Esophagus squamous epithelium (tissue), 5 donors: Measurements from ENCODE around the gene VSTM5. TPM values are rescaled to one million over a fixed set of nuclear protein-coding genes. Genes with fewer than 3 reads are reported as not detected.

ENCODE experiments used
- DNase-seq: peaks from one replicate; lab custom pipeline; 2025; lab: John Stamatoyannopoulos, UW
- H3K27ac ChIP-seq, 4 donors: fragments of 200-600 bp; sonication (generic); one replicate each; pipeline ENCODE4 v1.5.1; 2016 to 2019; ENCODE audit warnings: mild to moderate bottlenecking in 1 of 4
- H3K27me3 ChIP-seq, 4 donors: fragments of 200-600 bp; sonication (generic); 1 replicate in 3 of 4; 2 replicates in 1 of 4; pipeline versions ENCODE4 v1.5.1 to v1.6.0; 2017 to 2021; ENCODE audit warnings: antibody characterized with exemption in 1 of 4
- H3K36me3 ChIP-seq, 3 donors: fragments of 200-600 bp; sonication (generic); one replicate each; pipeline ENCODE4 v1.5.1; 2016 to 2019
- H3K4me1 ChIP-seq, 3 donors: fragments of 200-600 bp; sonication (generic); one replicate each; pipeline ENCODE4 v1.5.1; 2017 to 2019
- H3K4me3 ChIP-seq, 4 donors: fragments of 200-600 bp; sonication (generic); 1 replicate in 3 of 4; 2 replicates in 1 of 4; pipeline ENCODE4 v1.5.1; 2016 to 2019; ENCODE audit warnings: mild to moderate bottlenecking in 2 of 4, moderate library complexity in 1 of 4
- H3K9me3 ChIP-seq, 3 donors: fragments of 200-600 bp; sonication (generic); one replicate each; pipeline ENCODE4 v1.5.1; 2016 to 2019
- CTCF ChIP-seq, 6 experiments: fragments of 450-650 bp in 4 of 6; fragments of 200-600 bp in 2 of 6; sonication (generic) in 2 of 6; IDR thresholded peaks; one replicate each; pipeline ENCODE4 v1.5.1; 2016 to 2019; ENCODE audit warnings: antibody characterized with exemption in 6 of 6, mild to moderate bottlenecking in 4 of 6, moderate library complexity in 4 of 6
- POLR2A ChIP-seq, 4 donors: fragments of 450-650 bp; IDR thresholded peaks; one replicate each; pipeline ENCODE4 v1.6.1; 2017; ENCODE audit warnings: antibody characterized with exemption in 4 of 4, mild to moderate bottlenecking in 4 of 4, moderate library complexity in 3 of 4
- WGBS, 2 donors: methylation state at CpG; one replicate each; pipeline ENCODE4 v1.1.5; 2018; 5-methylcytosine and 5-hydroxymethylcytosine counted together
- intact Hi-C: fragments of 100-400 bp; cut with DNase I; formaldehyde crosslinking; loops from one replicate; pipeline ENCODE4 v1.15.0; 2022
- total RNA-seq, 4 donors: library from RNA; depleted of rRNA; stranded (reverse); fragments of >200 nt; gene quantifications; one replicate each; pipeline ENCODE4 v1.1.0, GENCODE V29; 2016
- donor health status: DM: yes; HTN: yes; CAD: no.

The VSTM5 gene
- total RNA-seq, 4 donors from 2014 or later, result 0.19 to 0.38 TPM; not detected in 2

GRCh38 chr11:93858121-93858775 lies 7.8 kb upstream of the VSTM5 start:
- intact Hi-C loops, result no loop called here
- 58 to 63% methylated on average over 3 of the region's 3 CpGs for WGBS, 2 donors
- Histone ChIP-seq H3K4me3 (no peak overlapping the region), H3K4me1 (no peaks in the 10 kb centered on the region), H3K27ac (no peak overlapping the region), H3K9me3 (no peaks in the 10 kb centered on the region), H3K36me3 (no peaks in the 10 kb centered on the region), H3K27me3 (no peaks in the 10 kb centered on the region)
- DNase-seq, result no peak
- no peak for TF ChIP-seq CTCF (IDR thresholded peaks at IDR 0.05)

- DNase-seq, result no peak
- Histone ChIP-seq H3K27ac (no peak overlapping the region), H3K9me3 (no peaks in the 10 kb centered on the region), H3K4me3 (no peak overlapping the region), H3K4me1 (no peaks in the 10 kb centered on the region), H3K36me3 (no peaks in the 10 kb centered on the region), H3K27me3 (no peaks in the 10 kb centered on the region)
- intact Hi-C loops, result no loop called here
- TF ChIP-seq POLR2A (IDR thresholded peaks at IDR 0.05) (no peak), CTCF (IDR thresholded peaks at IDR 0.05) (no peak)
- 75 to 82% methylated on average over 3 of the region's 3 CpGs for WGBS, 2 donors
Measured at GRCh38 chr11:93857413-93858120, 7.1 kb upstream of the VSTM5 start.

DNA sequence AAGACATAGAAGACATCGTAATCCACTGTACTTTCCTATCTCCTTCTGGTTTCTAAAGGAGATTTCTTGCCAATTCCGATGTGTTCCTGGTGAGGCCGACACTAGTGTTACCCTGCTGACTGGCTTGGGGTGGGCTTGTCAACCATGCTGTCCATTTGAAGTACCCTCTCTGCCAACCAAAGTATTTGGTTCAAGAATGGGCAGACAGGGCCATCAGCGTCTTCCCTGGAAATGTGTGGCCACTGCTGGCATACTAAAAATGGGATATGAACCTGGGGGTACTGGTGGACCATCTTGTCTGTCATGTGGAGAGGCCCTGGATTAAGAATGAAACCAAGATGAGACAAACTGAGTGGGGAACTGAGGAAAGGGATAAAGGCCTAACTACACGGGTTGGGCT lies 1.8 kb upstream of the VSTM5 start:
- DNase-seq, result no peak
- Histone ChIP-seq H3K9me3 (no peaks in the 10 kb centered on the region), H3K27ac (no peak overlapping the region), H3K4me3 (no peak overlapping the region), H3K27me3 (peaks cover 0 to 14% (median 0%) of the 10 kb centered on the region in 4 donors), H3K36me3 (no peaks in the 10 kb centered on the region), H3K4me1 (peaks cover 3 to 15% (median 5%) of the 10 kb centered on the region in 3 donors)
- 85 to 94% methylated on average over 4 to 5 of the region's 5 CpGs for WGBS, 2 donors
- TF ChIP-seq POLR2A (IDR thresholded peaks at IDR 0.05), result no peak
- TF ChIP-seq CTCF (IDR thresholded peaks at IDR 0.05), result no peak
- intact Hi-C loops, result no loop called here

- H3K27ac ChIP-seq, result peak overlapping the region in 1 of 4 donors; percentile 4
- DNase-seq, result no peak
Measured at GRCh38 chr11:93849751-93850593, 446 bp downstream of the VSTM5 start.

More at GRCh38 chr11:93849751-93850593, 446 bp downstream of the VSTM5 start:
- TF ChIP-seq CTCF (IDR thresholded peaks at IDR 0.05) (no peak), POLR2A (IDR thresholded peaks at IDR 0.05) (no peak)
- Histone ChIP-seq H3K27me3 (peaks cover 0 to 14% (median 0%) of the 10 kb centered on the region in 4 donors), H3K36me3 (no peaks in the 10 kb centered on the region), H3K9me3 (no peaks in the 10 kb centered on the region), H3K4me3 (peak overlapping the region; percentile 33 to 66 (median 52)), H3K4me1 (peaks cover 3 to 15% (median 5%) of the 10 kb centered on the region in 3 donors)
- WGBS, 2 donors, result 23 to 36% methylated on average over 16 to 21 of the region's 67 CpGs
- intact Hi-C loops, result no loop called here
